ENCODE measurements around the gene SMG7. TPM values are rescaled to one million over a fixed set of nuclear protein-coding genes. Genes with fewer than 3 reads are reported as not detected.

The SMG7 gene
- polyA plus RNA-seq, 1 donor from 2014 or later, result 19.1 TPM

DNA sequence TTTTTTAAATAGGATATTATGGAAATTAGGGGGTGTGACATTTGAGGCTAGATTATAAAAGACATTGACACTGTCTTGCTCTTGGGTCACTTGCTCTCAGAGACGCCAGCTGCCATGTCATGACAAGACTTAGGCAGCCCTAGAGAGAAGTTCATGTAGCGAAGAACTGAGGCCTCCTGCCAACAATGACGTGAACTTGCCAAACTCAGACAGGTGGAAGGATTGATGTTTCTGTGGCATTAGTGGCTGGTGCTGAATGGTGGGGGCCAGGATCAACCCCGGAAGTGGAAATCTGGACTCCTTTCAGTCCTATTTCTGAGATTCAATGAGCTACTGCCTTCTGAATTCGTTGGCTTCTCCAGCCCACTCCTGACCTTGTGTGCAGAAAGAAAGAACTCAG is 103.3 kb downstream of the SMG7 start:
- TF ChIP-seq EP300 (conservative IDR thresholded peaks at IDR 0.05; ENCODE audit: poor library complexity, severe bottlenecking) (no peak), TAF1 (IDR thresholded peaks at IDR 0.05; ENCODE audit: low read depth) (no peak), RAD21 (conservative IDR thresholded peaks at IDR 0.05) (no peak), SMC3 (conservative IDR thresholded peaks at IDR 0.05; ENCODE audit: poor library complexity) (no peak), MXI1 (conservative IDR thresholded peaks at IDR 0.05; ENCODE audit: poor library complexity, severe bottlenecking) (no peak), EZH2 (IDR thresholded peaks at IDR 0.05; ENCODE audit: borderline replicate concordance, insufficient read depth, low read length, poor library complexity, severe bottlenecking) (no peak), POLR2AphosphoS5 (IDR thresholded peaks at IDR 0.05) (no peak)
- TF ChIP-seq, protein P1, sequence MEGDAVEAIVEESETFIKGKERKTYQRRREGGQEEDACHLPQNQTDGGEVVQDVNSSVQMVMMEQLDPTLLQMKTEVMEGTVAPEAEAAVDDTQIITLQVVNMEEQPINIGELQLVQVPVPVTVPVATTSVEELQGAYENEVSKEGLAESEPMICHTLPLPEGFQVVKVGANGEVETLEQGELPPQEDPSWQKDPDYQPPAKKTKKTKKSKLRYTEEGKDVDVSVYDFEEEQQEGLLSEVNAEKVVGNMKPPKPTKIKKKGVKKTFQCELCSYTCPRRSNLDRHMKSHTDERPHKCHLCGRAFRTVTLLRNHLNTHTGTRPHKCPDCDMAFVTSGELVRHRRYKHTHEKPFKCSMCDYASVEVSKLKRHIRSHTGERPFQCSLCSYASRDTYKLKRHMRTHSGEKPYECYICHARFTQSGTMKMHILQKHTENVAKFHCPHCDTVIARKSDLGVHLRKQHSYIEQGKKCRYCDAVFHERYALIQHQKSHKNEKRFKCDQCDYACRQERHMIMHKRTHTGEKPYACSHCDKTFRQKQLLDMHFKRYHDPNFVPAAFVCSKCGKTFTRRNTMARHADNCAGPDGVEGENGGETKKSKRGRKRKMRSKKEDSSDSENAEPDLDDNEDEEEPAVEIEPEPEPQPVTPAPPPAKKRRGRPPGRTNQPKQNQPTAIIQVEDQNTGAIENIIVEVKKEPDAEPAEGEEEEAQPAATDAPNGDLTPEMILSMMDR (IDR thresholded peaks at IDR 0.05; ENCODE audit: poor library complexity, severe bottlenecking), result no peak
- TF ChIP-seq, protein P2, sequence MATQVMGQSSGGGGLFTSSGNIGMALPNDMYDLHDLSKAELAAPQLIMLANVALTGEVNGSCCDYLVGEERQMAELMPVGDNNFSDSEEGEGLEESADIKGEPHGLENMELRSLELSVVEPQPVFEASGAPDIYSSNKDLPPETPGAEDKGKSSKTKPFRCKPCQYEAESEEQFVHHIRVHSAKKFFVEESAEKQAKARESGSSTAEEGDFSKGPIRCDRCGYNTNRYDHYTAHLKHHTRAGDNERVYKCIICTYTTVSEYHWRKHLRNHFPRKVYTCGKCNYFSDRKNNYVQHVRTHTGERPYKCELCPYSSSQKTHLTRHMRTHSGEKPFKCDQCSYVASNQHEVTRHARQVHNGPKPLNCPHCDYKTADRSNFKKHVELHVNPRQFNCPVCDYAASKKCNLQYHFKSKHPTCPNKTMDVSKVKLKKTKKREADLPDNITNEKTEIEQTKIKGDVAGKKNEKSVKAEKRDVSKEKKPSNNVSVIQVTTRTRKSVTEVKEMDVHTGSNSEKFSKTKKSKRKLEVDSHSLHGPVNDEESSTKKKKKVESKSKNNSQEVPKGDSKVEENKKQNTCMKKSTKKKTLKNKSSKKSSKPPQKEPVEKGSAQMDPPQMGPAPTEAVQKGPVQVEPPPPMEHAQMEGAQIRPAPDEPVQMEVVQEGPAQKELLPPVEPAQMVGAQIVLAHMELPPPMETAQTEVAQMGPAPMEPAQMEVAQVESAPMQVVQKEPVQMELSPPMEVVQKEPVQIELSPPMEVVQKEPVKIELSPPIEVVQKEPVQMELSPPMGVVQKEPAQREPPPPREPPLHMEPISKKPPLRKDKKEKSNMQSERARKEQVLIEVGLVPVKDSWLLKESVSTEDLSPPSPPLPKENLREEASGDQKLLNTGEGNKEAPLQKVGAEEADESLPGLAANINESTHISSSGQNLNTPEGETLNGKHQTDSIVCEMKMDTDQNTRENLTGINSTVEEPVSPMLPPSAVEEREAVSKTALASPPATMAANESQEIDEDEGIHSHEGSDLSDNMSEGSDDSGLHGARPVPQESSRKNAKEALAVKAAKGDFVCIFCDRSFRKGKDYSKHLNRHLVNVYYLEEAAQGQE (IDR thresholded peaks at IDR 0.05; ENCODE audit: borderline replicate concordance), result no peak
- Histone ChIP-seq H3K79me2 (replicated peaks; ENCODE audit: insufficient read depth, low read length) (no peaks in the 10 kb centered on the region), H3K9me2 (ENCODE audit: insufficient read depth, low read length) (no peaks in the 10 kb centered on the region), H3K36me3 (ENCODE audit: insufficient read depth, low read length) (no peaks in the 10 kb centered on the region), H3K27ac (ENCODE audit: low read length) (no peak overlapping the region), H3K9me3 (ENCODE audit: low read length) (no peaks in the 10 kb centered on the region), H3F3A (ENCODE audit: insufficient read depth, low read length, poor library complexity, severe bottlenecking) (no peaks in the 10 kb centered on the region), H3K9ac (ENCODE audit: low read length) (no peak overlapping the region), H2AFZ (ENCODE audit: low read depth, low read length) (no peak overlapping the region), H3K27me3 (ENCODE audit: insufficient read depth, low read depth, low read length) (no peaks in the 10 kb centered on the region), H3K4me2 (ENCODE audit: low read length) (no peak overlapping the region), H4K20me1 (ENCODE audit: insufficient read depth) (no peaks in the 10 kb centered on the region), H3K4me3 (ENCODE audit: low read length) (no peak overlapping the region)

DNA sequence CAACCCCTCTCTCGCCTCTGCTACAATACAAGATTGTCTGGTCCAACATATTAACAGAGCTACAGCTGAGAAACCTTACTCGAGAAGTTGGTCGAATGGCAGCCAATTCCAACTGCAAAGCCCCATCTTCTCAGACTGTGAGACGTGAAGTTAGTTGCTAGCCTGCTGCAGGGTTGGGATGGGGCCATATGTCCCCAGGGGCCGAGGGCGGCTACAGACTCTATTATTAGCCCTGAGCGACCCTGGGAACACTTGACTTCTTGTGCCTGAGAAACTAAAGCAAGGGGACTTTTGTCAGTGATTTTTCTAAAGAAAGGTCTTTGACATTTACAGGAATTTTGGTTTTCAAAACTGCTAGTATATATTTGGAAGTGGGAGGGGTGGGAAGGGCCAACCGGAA is 104.2 kb downstream of the SMG7 start:
- no peaks in the 10 kb centered on the region for H3K79me2 ChIP-seq (replicated peaks; ENCODE audit: insufficient read depth, low read length)

More for the DNA sequence above, 104.2 kb downstream of the SMG7 start:
- Histone ChIP-seq H3K4me3 (ENCODE audit: low read length) (no peak overlapping the region), H4K20me1 (ENCODE audit: insufficient read depth) (no peaks in the 10 kb centered on the region), H3F3A (ENCODE audit: insufficient read depth, low read length, poor library complexity, severe bottlenecking) (no peaks in the 10 kb centered on the region), H3K36me3 (ENCODE audit: insufficient read depth, low read length) (no peaks in the 10 kb centered on the region), H3K27me3 (ENCODE audit: insufficient read depth, low read depth, low read length) (no peaks in the 10 kb centered on the region), H3K9ac (ENCODE audit: low read length) (no peak overlapping the region), H3K9me3 (ENCODE audit: low read length) (no peaks in the 10 kb centered on the region), H2AFZ (ENCODE audit: low read depth, low read length) (no peak overlapping the region), H3K27ac (ENCODE audit: low read length) (no peak overlapping the region), H3K4me2 (ENCODE audit: low read length) (no peak overlapping the region), H3K9me2 (ENCODE audit: insufficient read depth, low read length) (no peaks in the 10 kb centered on the region)
- TF ChIP-seq, protein P2 (IDR thresholded peaks at IDR 0.05; ENCODE audit: borderline replicate concordance), result no peak
- TF ChIP-seq TAF1 (IDR thresholded peaks at IDR 0.05; ENCODE audit: low read depth) (no peak), EZH2 (IDR thresholded peaks at IDR 0.05; ENCODE audit: borderline replicate concordance, insufficient read depth, low read length, poor library complexity, severe bottlenecking) (no peak), MXI1 (conservative IDR thresholded peaks at IDR 0.05; ENCODE audit: poor library complexity, severe bottlenecking) (no peak), RAD21 (conservative IDR thresholded peaks at IDR 0.05) (no peak), EP300 (conservative IDR thresholded peaks at IDR 0.05; ENCODE audit: poor library complexity, severe bottlenecking) (no peak), POLR2AphosphoS5 (IDR thresholded peaks at IDR 0.05) (no peak), SMC3 (conservative IDR thresholded peaks at IDR 0.05; ENCODE audit: poor library complexity) (no peak)
- TF ChIP-seq, protein P1 (IDR thresholded peaks at IDR 0.05; ENCODE audit: poor library complexity, severe bottlenecking), result no peak

Data from neural cell (in vitro differentiated cells).